ENCODE results near the gene OR6K6.

Gene OR6K6

DNA sequence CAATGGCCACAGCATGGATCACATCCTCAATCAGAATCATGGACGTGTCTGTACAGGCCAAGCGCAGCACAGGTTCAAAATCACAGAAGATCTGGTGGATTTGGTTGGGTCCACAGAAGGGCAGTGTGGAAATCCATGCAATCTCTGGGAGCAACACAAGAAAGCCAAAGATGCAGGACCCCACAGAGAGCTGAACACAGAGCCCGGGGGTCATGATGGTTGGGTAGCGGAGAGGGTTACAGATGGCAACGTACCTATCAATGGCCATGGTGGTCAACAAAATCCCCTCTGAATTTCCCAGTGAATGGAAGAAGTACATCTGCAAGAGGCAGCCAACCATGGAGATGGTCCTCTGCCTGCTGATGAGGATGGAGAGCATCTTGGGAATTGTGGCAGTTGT lies 30.1 kb upstream of the OR6K6 start:
- Histone ChIP-seq H3K79me2 (ENCODE audit: insufficient read depth, low read depth) (no peaks in the 10 kb centered on the region), H4K20me1 (ENCODE audit: insufficient read depth) (no peaks in the 10 kb centered on the region), H2AFZ (ENCODE audit: low read depth) (no peak overlapping the region), H3K4me1 (ENCODE audit: low read depth, poor library complexity, severe bottlenecking) (peaks cover under 1% of the 10 kb centered on the region), H3K27me3 (ENCODE audit: insufficient read depth, low read depth) (no peaks in the 10 kb centered on the region), H3K9ac (no peak overlapping the region), H3K27ac (no peak overlapping the region), H3K36me3 (ENCODE audit: insufficient read depth) (no peaks in the 10 kb centered on the region), H3K4me3 (IDR thresholded peaks at IDR 0.05; ENCODE audit: insufficient read depth, low read depth, low read length) (no peak overlapping the region), H3K4me2 (no peak overlapping the region)
- TF ChIP-seq, protein P1, sequence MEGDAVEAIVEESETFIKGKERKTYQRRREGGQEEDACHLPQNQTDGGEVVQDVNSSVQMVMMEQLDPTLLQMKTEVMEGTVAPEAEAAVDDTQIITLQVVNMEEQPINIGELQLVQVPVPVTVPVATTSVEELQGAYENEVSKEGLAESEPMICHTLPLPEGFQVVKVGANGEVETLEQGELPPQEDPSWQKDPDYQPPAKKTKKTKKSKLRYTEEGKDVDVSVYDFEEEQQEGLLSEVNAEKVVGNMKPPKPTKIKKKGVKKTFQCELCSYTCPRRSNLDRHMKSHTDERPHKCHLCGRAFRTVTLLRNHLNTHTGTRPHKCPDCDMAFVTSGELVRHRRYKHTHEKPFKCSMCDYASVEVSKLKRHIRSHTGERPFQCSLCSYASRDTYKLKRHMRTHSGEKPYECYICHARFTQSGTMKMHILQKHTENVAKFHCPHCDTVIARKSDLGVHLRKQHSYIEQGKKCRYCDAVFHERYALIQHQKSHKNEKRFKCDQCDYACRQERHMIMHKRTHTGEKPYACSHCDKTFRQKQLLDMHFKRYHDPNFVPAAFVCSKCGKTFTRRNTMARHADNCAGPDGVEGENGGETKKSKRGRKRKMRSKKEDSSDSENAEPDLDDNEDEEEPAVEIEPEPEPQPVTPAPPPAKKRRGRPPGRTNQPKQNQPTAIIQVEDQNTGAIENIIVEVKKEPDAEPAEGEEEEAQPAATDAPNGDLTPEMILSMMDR (conservative IDR thresholded peaks at IDR 0.05; ENCODE audit: low read depth, low read length) = no peak

- Histone ChIP-seq H3K4me1 (ENCODE audit: low read depth, poor library complexity, severe bottlenecking) (peaks cover 5% of the 10 kb centered on the region), H2AFZ (ENCODE audit: low read depth) (no peak overlapping the region), H3K9ac (no peak overlapping the region), H3K4me3 (IDR thresholded peaks at IDR 0.05; ENCODE audit: insufficient read depth, low read depth, low read length) (no peak overlapping the region), H4K20me1 (ENCODE audit: insufficient read depth) (no peaks in the 10 kb centered on the region), H3K4me2 (no peak overlapping the region), H3K36me3 (ENCODE audit: insufficient read depth) (no peaks in the 10 kb centered on the region), H3K27ac (no peak overlapping the region), H3K27me3 (ENCODE audit: insufficient read depth, low read depth) (no peaks in the 10 kb centered on the region), H3K79me2 (ENCODE audit: insufficient read depth, low read depth) (no peaks in the 10 kb centered on the region)
- TF ChIP-seq, protein P1 (conservative IDR thresholded peaks at IDR 0.05; ENCODE audit: low read depth, low read length) = no peak
Observed at GRCh38 chr1:158728510-158729225, 25.9 kb upstream of the OR6K6 start.

DNA sequence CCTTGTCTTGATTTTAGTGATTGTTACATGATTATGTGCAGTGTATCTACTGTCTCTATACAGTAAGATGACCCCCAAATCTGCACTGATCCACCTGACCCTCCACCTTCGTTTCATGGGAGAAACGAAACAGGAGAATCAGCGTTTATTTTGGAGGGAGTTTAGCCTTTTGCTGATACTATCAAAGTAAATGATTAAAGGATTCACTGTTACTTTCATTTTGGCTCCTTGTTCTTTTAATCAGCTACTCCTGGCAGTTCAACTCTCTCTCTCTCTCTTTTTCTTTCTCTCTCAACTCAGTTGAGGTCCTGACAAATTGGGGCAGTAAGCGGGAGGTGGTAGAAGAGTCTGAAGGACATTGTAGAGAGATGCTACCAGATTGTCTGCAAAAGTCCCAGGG lies 24.1 kb upstream of the OR6K6 start:
- no peak overlapping the region for H3K27ac ChIP-seq
- H3K9ac ChIP-seq = no peak overlapping the region
- no peaks in the 10 kb centered on the region for H3K36me3 ChIP-seq (ENCODE audit: insufficient read depth)
- no peaks in the 10 kb centered on the region for H3K27me3 ChIP-seq (ENCODE audit: insufficient read depth, low read depth)
- TF ChIP-seq, protein P1 (conservative IDR thresholded peaks at IDR 0.05; ENCODE audit: low read depth, low read length) = no peak
- H3K79me2 ChIP-seq (ENCODE audit: insufficient read depth, low read depth) = no peaks in the 10 kb centered on the region
- no peak overlapping the region for H3K4me3 ChIP-seq (IDR thresholded peaks at IDR 0.05; ENCODE audit: insufficient read depth, low read depth, low read length)
- H2AFZ ChIP-seq (ENCODE audit: low read depth) = no peak overlapping the region
- no peak overlapping the region for H3K4me2 ChIP-seq
- H4K20me1 ChIP-seq (ENCODE audit: insufficient read depth) = no peaks in the 10 kb centered on the region
- H3K4me1 ChIP-seq (ENCODE audit: low read depth, poor library complexity, severe bottlenecking) = peaks cover 5% of the 10 kb centered on the region

DNA sequence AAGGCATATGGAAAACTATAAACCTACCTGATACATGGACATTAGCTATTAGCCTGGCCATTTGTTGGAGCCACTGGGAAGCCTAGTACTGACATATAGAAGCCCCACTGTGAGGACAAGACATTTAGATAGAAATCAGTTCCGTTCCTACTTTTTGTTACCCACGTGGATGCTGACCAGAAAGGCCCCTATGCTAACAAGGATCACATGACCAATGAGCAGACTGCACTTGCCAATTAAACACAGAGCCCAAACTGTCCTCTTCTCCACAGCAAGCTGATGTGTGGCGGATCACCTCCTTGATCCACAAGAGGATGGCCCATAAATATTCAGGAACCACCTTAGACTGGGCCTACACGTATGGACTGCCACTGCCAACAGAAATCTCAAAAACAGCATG lies 22.8 kb upstream of the OR6K6 start:
- H3K79me2 ChIP-seq (ENCODE audit: insufficient read depth, low read depth) = no peaks in the 10 kb centered on the region
- no peak overlapping the region for H3K27ac ChIP-seq
- H3K4me3 ChIP-seq (IDR thresholded peaks at IDR 0.05; ENCODE audit: insufficient read depth, low read depth, low read length) = no peak overlapping the region
- no peaks in the 10 kb centered on the region for H3K36me3 ChIP-seq (ENCODE audit: insufficient read depth)
- H3K27me3 ChIP-seq (ENCODE audit: insufficient read depth, low read depth) = no peaks in the 10 kb centered on the region
- no peak overlapping the region for H2AFZ ChIP-seq (ENCODE audit: low read depth)
- TF ChIP-seq, protein P1 (conservative IDR thresholded peaks at IDR 0.05; ENCODE audit: low read depth, low read length) = no peak
- no peaks in the 10 kb centered on the region for H4K20me1 ChIP-seq (ENCODE audit: insufficient read depth)
- no peak overlapping the region for H3K9ac ChIP-seq
- H3K4me1 ChIP-seq (ENCODE audit: low read depth, poor library complexity, severe bottlenecking) = peaks cover 5% of the 10 kb centered on the region
- H3K4me2 ChIP-seq = no peak overlapping the region
